ENCODE results near the gene CPA1.
A peak's percentile ranks its signal among the peaks of the same experiment; 100 is the strongest.

CPA1 gene

GRCh38 chr7:130421684-130422083 is 41.4 kb downstream of the CPA1 start:
- Histone ChIP-seq H3K36me3 (ENCODE audit: control insufficient read depth in 2 of 2, insufficient read depth in 1 of 2, low read length in 2 of 2) (no peaks in the 10 kb centered on the region; a peak in 1 of 3 replicates), H3K9me3 (ENCODE audit: control insufficient read depth, insufficient read depth, low read depth, low read length) (no peaks in the 10 kb centered on the region), H3K4me1 (ENCODE audit: control insufficient read depth, insufficient read depth, low read length) (no peaks in the 10 kb centered on the region), H3K27ac (ENCODE audit: extremely low read depth, low read depth, low read length) (no peak overlapping the region), H3K4me3 (ENCODE audit: low read depth, low read length) (no peak overlapping the region)
- POLR2A ChIA-PET = interaction anchor here (0.5 kb wide), 1 partner anchor 351 kb away, joined by 5 read pairs; the partner anchor contains the start of gene KLHDC10
- CTCF ChIA-PET = no interaction called here
- TF ChIP-seq ZIC2 (tag by site-specific recombination; IDR thresholded peaks at IDR 0.05) (peak; percentile 72), ZNF16 (tag by site-specific recombination; IDR thresholded peaks at IDR 0.05; ENCODE audit: low read depth) (no peak), ZNF670 (tag by site-specific recombination; IDR thresholded peaks at IDR 0.05; ENCODE audit: low read depth) (no peak), ZNF837 (tag by site-specific recombination; IDR thresholded peaks at IDR 0.05) (no peak), ZNF2 (tag by site-specific recombination; IDR thresholded peaks at IDR 0.05) (no peak), ZNF280C (tag by site-specific recombination; IDR thresholded peaks at IDR 0.05) (no peak), ZNF248 (tag by site-specific recombination; IDR thresholded peaks at IDR 0.05) (no peak), ZNF140 (tag by site-specific recombination; IDR thresholded peaks at IDR 0.05) (no peak), ZBTB49 (tag by site-specific recombination; IDR thresholded peaks at IDR 0.05; ENCODE audit: low read depth) (no peak), ZNF433 (tag by site-specific recombination; IDR thresholded peaks at IDR 0.05; ENCODE audit: low read depth) (no peak), ZNF311 (tag by site-specific recombination; IDR thresholded peaks at IDR 0.05; ENCODE audit: borderline replicate concordance) (no peak), ZNF202 (tag by site-specific recombination; IDR thresholded peaks at IDR 0.05; ENCODE audit: borderline replicate concordance) (no peak), ZNF449 (tag by site-specific recombination; IDR thresholded peaks at IDR 0.05) (no peak), ZNF585B (tag by site-specific recombination; IDR thresholded peaks at IDR 0.05) (no peak), SCRT1 (tag by site-specific recombination; IDR thresholded peaks at IDR 0.05; ENCODE audit: borderline replicate concordance) (no peak), ZFHX2 (tag by site-specific recombination; conservative IDR thresholded peaks at IDR 0.05) (no peak), ZNF274 (IDR thresholded peaks at IDR 0.05; ENCODE audit: low read length) (no peak), ZNF274 (tag by site-specific recombination; IDR thresholded peaks at IDR 0.05; ENCODE audit: borderline replicate concordance) (no peak), ZNF335 (tag by site-specific recombination; conservative IDR thresholded peaks at IDR 0.05) (peak; percentile 50; the same call in 1 of the 2 replicates), KLF16 (tag by site-specific recombination; IDR thresholded peaks at IDR 0.05) (no peak), SETDB1 (IDR thresholded peaks at IDR 0.05; ENCODE audit: insufficient read length, low read length) (no peak), ZNF292 (tag by site-specific recombination; IDR thresholded peaks at IDR 0.05; ENCODE audit: borderline replicate concordance, low read depth) (no peak), KLF1 (tag by site-specific recombination; IDR thresholded peaks at IDR 0.05) (no peak), ZNF785 (tag by site-specific recombination; IDR thresholded peaks at IDR 0.05) (no peak), ZNF660 (tag by site-specific recombination; IDR thresholded peaks at IDR 0.05) (0 out of 2 replicates have a peak, but pooled peaks have one; percentile 34), ZBTB44 (tag by site-specific recombination; IDR thresholded peaks at IDR 0.05) (0 out of 2 replicates have a peak, but pooled peaks have one; percentile 19), PATZ1 (tag by site-specific recombination; IDR thresholded peaks at IDR 0.05) (no peak), ZNF626 (tag by site-specific recombination; IDR thresholded peaks at IDR 0.05) (no peak), ZNF174 (tag by site-specific recombination; IDR thresholded peaks at IDR 0.05) (no peak), ZNF623 (tag by site-specific recombination; IDR thresholded peaks at IDR 0.05) (no peak)

Measured in HEK293 (cell line).